ENCODE results near the gene TSHZ1. TPM values are rescaled to one million over a fixed set of nuclear protein-coding genes. Genes with fewer than 3 reads are reported as not detected.

The TSHZ1 gene
- total RNA-seq, 2 experiments from 2014 or later: 12.7 to 13.9 TPM

- DNase-seq: no peak
- H3K4me3 Mint-ChIP-seq: no peak overlapping the region
- H3K27me3 Mint-ChIP-seq: no peaks in the 10 kb centered on the region
- H3K27ac Mint-ChIP-seq: no peak overlapping the region
- CTCF ChIA-PET: no interaction called here
- POLR2A ChIA-PET: no interaction called here
- intact Hi-C loops (cut with micrococcal nuclease): no loop called here
- no peaks in the 10 kb centered on the region for H3K36me3 Mint-ChIP-seq
- H3K4me1 Mint-ChIP-seq (ENCODE audit: low read depth): peaks cover 47% of the 10 kb centered on the region
- H3K9me3 Mint-ChIP-seq: no peaks in the 10 kb centered on the region
Measured at GRCh38 chr18:75220551-75221355, 10.2 kb downstream of the TSHZ1 start.

- no peak overlapping the region for H3K4me3 Mint-ChIP-seq
- no peak overlapping the region for H3K27ac Mint-ChIP-seq
- no peaks in the 10 kb centered on the region for H3K27me3 Mint-ChIP-seq
- no peaks in the 10 kb centered on the region for H3K9me3 Mint-ChIP-seq
- POLR2A ChIA-PET: no interaction called here
- intact Hi-C loops (cut with micrococcal nuclease): no loop called here
- no peak for DNase-seq
- CTCF ChIA-PET: no interaction called here
- peaks cover 47% of the 10 kb centered on the region for H3K4me1 Mint-ChIP-seq (ENCODE audit: low read depth)
- H3K36me3 Mint-ChIP-seq: no peaks in the 10 kb centered on the region
Measured at GRCh38 chr18:75221397-75221796, 10.8 kb downstream of the TSHZ1 start.

GRCh38 chr18:75221897-75222296 lies 11.3 kb downstream of the TSHZ1 start:
- intact Hi-C loops (cut with micrococcal nuclease): no loop called here
- no peak for DNase-seq
- Mint-ChIP-seq H3K4me3 (no peak overlapping the region), H3K27me3 (no peaks in the 10 kb centered on the region), H3K4me1 (ENCODE audit: low read depth) (peaks cover 46% of the 10 kb centered on the region), H3K27ac (no peak overlapping the region), H3K36me3 (no peaks in the 10 kb centered on the region), H3K9me3 (no peaks in the 10 kb centered on the region)
- CTCF ChIA-PET: no interaction called here
- POLR2A ChIA-PET: no interaction called here

GRCh38 chr18:75222407-75222806 lies 11.8 kb downstream of the TSHZ1 start:
- no peaks in the 10 kb centered on the region for H3K36me3 Mint-ChIP-seq
- no peak overlapping the region for H3K4me3 Mint-ChIP-seq
- peaks cover 46% of the 10 kb centered on the region for H3K4me1 Mint-ChIP-seq (ENCODE audit: low read depth)
- no peak overlapping the region for H3K27ac Mint-ChIP-seq
- DNase-seq: no peak
- intact Hi-C loops (cut with micrococcal nuclease): no loop called here
- CTCF ChIA-PET: no interaction called here
- H3K9me3 Mint-ChIP-seq: no peaks in the 10 kb centered on the region
- no peaks in the 10 kb centered on the region for H3K27me3 Mint-ChIP-seq
- POLR2A ChIA-PET: no interaction called here

GRCh38 chr18:75223687-75224347 lies 13.2 kb downstream of the TSHZ1 start:
- intact Hi-C loops (cut with micrococcal nuclease): no loop called here
- H3K9me3 Mint-ChIP-seq: no peaks in the 10 kb centered on the region
- peaks cover 45% of the 10 kb centered on the region for H3K4me1 Mint-ChIP-seq (ENCODE audit: low read depth)
- H3K4me3 Mint-ChIP-seq: no peak overlapping the region
- no peaks in the 10 kb centered on the region for H3K27me3 Mint-ChIP-seq
- no peak overlapping the region for H3K27ac Mint-ChIP-seq
- CTCF ChIA-PET: no interaction called here
- POLR2A ChIA-PET: no interaction called here
- DNase-seq: no peak
- H3K36me3 Mint-ChIP-seq: no peaks in the 10 kb centered on the region

GRCh38 chr18:75226286-75226955 lies 15.8 kb downstream of the TSHZ1 start:
- DNase-seq: no peak
- H3K4me3 Mint-ChIP-seq: no peak overlapping the region
- no peak overlapping the region for H3K27ac Mint-ChIP-seq
- H3K36me3 Mint-ChIP-seq: no peaks in the 10 kb centered on the region
- no peaks in the 10 kb centered on the region for H3K27me3 Mint-ChIP-seq
- H3K4me1 Mint-ChIP-seq (ENCODE audit: low read depth): peaks cover 30% of the 10 kb centered on the region
- ChIA-PET POLR2A (no interaction called here), CTCF (interaction anchor here (0.7 kb wide), 1 partner anchor 218 kb away, joined by 3 read pairs; no protein-coding TSS in a partner anchor)
- no peaks in the 10 kb centered on the region for H3K9me3 Mint-ChIP-seq
- intact Hi-C loops (cut with micrococcal nuclease): no loop called here

GRCh38 chr18:75226956-75227316 lies 16.3 kb downstream of the TSHZ1 start:
- no peak for DNase-seq
- CTCF ChIA-PET: no interaction called here

GRCh38 chr18:75227535-75228296 lies 17.1 kb downstream of the TSHZ1 start:
- H3K9me3 Mint-ChIP-seq: no peaks in the 10 kb centered on the region
- peaks cover 26% of the 10 kb centered on the region for H3K4me1 Mint-ChIP-seq (ENCODE audit: low read depth)
- no peaks in the 10 kb centered on the region for H3K36me3 Mint-ChIP-seq
- H3K27me3 Mint-ChIP-seq: no peaks in the 10 kb centered on the region
- intact Hi-C loops (cut with micrococcal nuclease): no loop called here
- no peak overlapping the region for H3K27ac Mint-ChIP-seq
- no peak overlapping the region for H3K4me3 Mint-ChIP-seq
- POLR2A ChIA-PET: no interaction called here
- DNase-seq: no peak
- CTCF ChIA-PET: interaction anchor here (0.5 kb wide), 1 partner anchor 653 kb away, joined by 3 read pairs; no protein-coding TSS in a partner anchor

More at GRCh38 chr18:75226956-75227316, 16.3 kb downstream of the TSHZ1 start:
- Mint-ChIP-seq H3K4me3 (no peak overlapping the region), H3K27ac (no peak overlapping the region), H3K36me3 (no peaks in the 10 kb centered on the region), H3K27me3 (no peaks in the 10 kb centered on the region), H3K4me1 (ENCODE audit: low read depth) (peaks cover 30% of the 10 kb centered on the region), H3K9me3 (no peaks in the 10 kb centered on the region)
- POLR2A ChIA-PET: no interaction called here
- intact Hi-C loops (cut with micrococcal nuclease): no loop called here

- POLR2A ChIA-PET: interaction anchor here (0.8 kb wide), 1 partner anchor 17 kb away, joined by 4 read pairs; no protein-coding TSS in a partner anchor
- H3K27me3 Mint-ChIP-seq: no peaks in the 10 kb centered on the region
- no peak overlapping the region for H3K4me3 Mint-ChIP-seq
- peaks cover 26% of the 10 kb centered on the region for H3K4me1 Mint-ChIP-seq (ENCODE audit: low read depth)
- intact Hi-C loops (cut with micrococcal nuclease): no loop called here
- H3K9me3 Mint-ChIP-seq: no peaks in the 10 kb centered on the region
- no peak for DNase-seq
- H3K27ac Mint-ChIP-seq: no peak overlapping the region
- no peaks in the 10 kb centered on the region for H3K36me3 Mint-ChIP-seq
- CTCF ChIA-PET: no interaction called here
Measured at GRCh38 chr18:75228967-75229366, 18.4 kb downstream of the TSHZ1 start.

- Mint-ChIP-seq H3K27ac (no peak overlapping the region), H3K9me3 (no peaks in the 10 kb centered on the region), H3K27me3 (no peaks in the 10 kb centered on the region), H3K4me3 (no peak overlapping the region), H3K36me3 (no peaks in the 10 kb centered on the region), H3K4me1 (ENCODE audit: low read depth) (peaks cover 28% of the 10 kb centered on the region)
- POLR2A ChIA-PET: no interaction called here
- CTCF ChIA-PET: no interaction called here
- intact Hi-C loops (cut with micrococcal nuclease): no loop called here
- no peak for DNase-seq
Measured at GRCh38 chr18:75229437-75229836, 18.8 kb downstream of the TSHZ1 start.

GRCh38 chr18:75230163-75231052 lies 19.8 kb downstream of the TSHZ1 start:
- Mint-ChIP-seq H3K4me3 (no peak overlapping the region), H3K9me3 (no peaks in the 10 kb centered on the region), H3K4me1 (ENCODE audit: low read depth) (peaks cover 28% of the 10 kb centered on the region), H3K36me3 (no peaks in the 10 kb centered on the region), H3K27ac (no peak overlapping the region), H3K27me3 (no peaks in the 10 kb centered on the region)
- intact Hi-C loops (cut with micrococcal nuclease): no loop called here
- ChIA-PET CTCF (no interaction called here), POLR2A (no interaction called here)
- no peak for DNase-seq

Measured in activated CD4-positive, alpha-beta memory T cell treated with anti-CD3 and anti-CD28 coated beads for 36 hours (primary cell).